GM23338 (cell line): ENCODE results near the gene SLC6A1. TPM values are rescaled to one million over a fixed set of nuclear protein-coding genes. Genes with fewer than 3 reads are reported as not detected.

Source experiments
- ATAC-seq: fragments of 200-7000 bp; cut with Tn5 transposase; 3 replicates; pipeline ENCODE4 v1.9.1; 2020
- DNase-seq: peaks from one replicate; pipeline ENCODE4 v3.0.0-alpha.2; 2015; ENCODE audit warnings: low spot score
- H2AFZ ChIP-seq: fragments of 200-600 bp; sonication (generic); 2 replicates; pipeline ENCODE4 v1.8.0; 2016; ENCODE audit warnings: antibody characterized with exemption, mild to moderate bottlenecking, moderate library complexity
- H3F3A ChIP-seq: fragments of 200-600 bp; sonication (generic); replicated peaks from 2 replicates; pipeline ENCODE4 v1.8.0; 2017; ENCODE audit warnings: antibody characterized with exemption, mixed run types, low read depth
- H3K27ac ChIP-seq: fragments of 200-600 bp; sonication (generic); 2 replicates; pipeline ENCODE4 v1.6.1; 2016; ENCODE audit warnings: low read depth
- H3K27me3 ChIP-seq: fragments of 200-600 bp; sonication (generic); 2 replicates; pipeline ENCODE4 v1.8.0; 2016; ENCODE audit warnings: mild to moderate bottlenecking, mixed run types, moderate library complexity; ENCODE audit not compliant: insufficient read depth
- H3K36me3 ChIP-seq: fragments of 200-600 bp; sonication (generic); 2 replicates; pipeline ENCODE4 v1.8.0; 2016; ENCODE audit warnings: mild to moderate bottlenecking; ENCODE audit not compliant: insufficient read depth
- H3K4me1 ChIP-seq: fragments of 200-600 bp; sonication (generic); 2 replicates; pipeline ENCODE4 v1.8.0; 2016; ENCODE audit warnings: mild to moderate bottlenecking, moderate library complexity; ENCODE audit not compliant: insufficient read depth
- H3K4me2 ChIP-seq: fragments of 200-600 bp; sonication (generic); 2 replicates; pipeline ENCODE4 v1.7.1; 2017; ENCODE audit warnings: mixed run types
- H3K4me3 ChIP-seq: fragments of 200-600 bp; sonication (generic); 2 replicates; pipeline ENCODE4 v1.6.1; 2016; ENCODE audit warnings: mixed run types
- H3K79me2 ChIP-seq: fragments of 200-600 bp; sonication (generic); replicated peaks from 2 replicates; pipeline ENCODE4 v1.8.0; 2017; ENCODE audit warnings: mild to moderate bottlenecking; ENCODE audit not compliant: insufficient read depth
- H3K9me2 ChIP-seq: fragments of 200-600 bp; sonication (generic); 2 replicates; pipeline ENCODE4 v1.8.0; 2017; ENCODE audit not compliant: insufficient read depth
- H4K20me1 ChIP-seq: fragments of 200-600 bp; sonication (generic); replicated peaks from 2 replicates; pipeline ENCODE4 v1.8.0; 2017; ENCODE audit warnings: mild to moderate bottlenecking; ENCODE audit not compliant: insufficient read depth
- H3K27ac Mint-ChIP-seq: 2 replicates; pipeline ENCODE4 v1.8.0; 2020; ENCODE audit warnings: inconsistent platforms, mild to moderate bottlenecking, moderate library complexity, mixed read lengths
- H3K27me3 Mint-ChIP-seq: 3 replicates; pipeline ENCODE4 v1.8.0; 2022; ENCODE audit warnings: low read depth, mild to moderate bottlenecking, moderate library complexity, mixed read lengths, inconsistent platforms; ENCODE audit not compliant: insufficient read depth, poor library complexity
- H3K36me3 Mint-ChIP-seq: 3 replicates; pipeline ENCODE4 v1.8.0; 2021; ENCODE audit warnings: low read depth, mild to moderate bottlenecking, inconsistent platforms, moderate library complexity, mixed read lengths
- H3K4me1 Mint-ChIP-seq: 3 replicates; pipeline ENCODE4 v1.8.0; 2020; ENCODE audit warnings: mild to moderate bottlenecking, inconsistent platforms, mixed read lengths
- H3K4me3 Mint-ChIP-seq: 3 replicates; pipeline ENCODE4 v1.8.0; 2021; ENCODE audit warnings: moderate library complexity, mild to moderate bottlenecking, inconsistent platforms, mixed read lengths
- H3K9me3 Mint-ChIP-seq: 3 replicates; pipeline ENCODE4 v1.8.0; 2020; ENCODE audit warnings: moderate library complexity, mild to moderate bottlenecking, inconsistent platforms, mixed read lengths
- CREB1 ChIP-seq: fragments of 250-450 bp; sonication (Bioruptor Pico); IDR thresholded peaks from 2 replicates; pipeline ENCODE4 v1.5.0; 2020; ENCODE audit warnings: low read depth, mild to moderate bottlenecking, moderate library complexity
- JUNB ChIP-seq: IDR thresholded peaks from one replicate; pipeline ENCODE4 v1.6.1; 2016; ENCODE audit warnings: antibody characterized with exemption; ENCODE audit not compliant: unreplicated experiment
- POLR2AphosphoS5 ChIP-seq: IDR thresholded peaks from 2 replicates; pipeline ENCODE4 v1.6.1; 2016; ENCODE audit warnings: antibody characterized with exemption, low read depth
- STAT1 ChIP-seq: IDR thresholded peaks from one replicate; pipeline ENCODE4 v1.6.1; 2016; ENCODE audit warnings: antibody characterized with exemption; ENCODE audit not compliant: unreplicated experiment
- ZNF114 ChIP-seq: fragments of 250-450 bp; sonication (Bioruptor Pico); IDR thresholded peaks from 2 replicates; pipeline ENCODE4 v1.5.0; 2020; ENCODE audit warnings: mild to moderate bottlenecking, moderate library complexity
- polyA plus RNA-seq: library from polyadenylated mRNA; unstranded; fragments of >200 nt; fragmentation: Nextera tagmentation; extraction: Ambion mirVana; gene quantifications from 2 replicates; pipeline ENCODE4 v1.2.1, GENCODE V29; 2016
- total RNA-seq: library from RNA; depleted of rRNA; stranded (reverse); fragments of >200 nt; shearing (Covaris generic); gene quantifications from 2 replicates; pipeline ENCODE4 v1.2.3, GENCODE V29; 2014
- TF ChIP-seq, protein P1 (sequence below): IDR thresholded peaks from one replicate; pipeline ENCODE4 v1.6.1; 2018; ENCODE audit warnings: antibody characterized with exemption; ENCODE audit not compliant: unreplicated experiment
- TF ChIP-seq, protein P2 (sequence below): fragments of 250-450 bp; sonication (Bioruptor Pico); IDR thresholded peaks from 2 replicates; pipeline ENCODE4 v1.5.0; 2020; ENCODE audit warnings: mild to moderate bottlenecking, moderate library complexity
- TF ChIP-seq, protein P3 (sequence below): IDR thresholded peaks from 2 replicates; pipeline ENCODE4 v1.6.1; 2016; ENCODE audit warnings: antibody characterized with exemption

Gene SLC6A1
- total and polyA plus RNA-seq, 2 experiments from 2014 or later: 0.16 to 0.28 TPM

DNA sequence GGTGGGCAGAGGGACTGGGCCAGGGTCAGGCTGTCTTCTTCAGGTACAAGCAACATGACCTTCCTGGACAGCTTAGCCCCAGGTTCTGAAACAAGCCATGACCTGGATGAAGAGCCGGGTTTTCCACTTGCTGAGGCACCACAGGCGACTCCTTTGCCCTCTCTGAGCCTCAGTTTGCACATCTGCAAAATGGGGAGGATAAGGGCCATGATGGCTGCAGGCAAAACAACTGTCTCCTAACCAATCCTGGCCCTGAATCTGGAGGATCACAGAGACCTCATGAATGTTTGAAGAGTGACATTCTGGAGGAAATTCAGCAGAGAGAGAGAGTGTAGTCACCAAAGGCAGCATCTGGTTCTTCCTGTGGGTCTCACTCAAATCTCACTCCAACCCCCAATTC is 8.0 kb downstream of the SLC6A1 start (continued):
- no peak for TF ChIP-seq STAT1
- TF ChIP-seq POLR2AphosphoS5: no peak
- no peak for TF ChIP-seq CREB1 (CRISPR knock-in tag)
- no peak for TF ChIP-seq ZNF114 (CRISPR knock-in tag)
- TF ChIP-seq, protein P1, sequence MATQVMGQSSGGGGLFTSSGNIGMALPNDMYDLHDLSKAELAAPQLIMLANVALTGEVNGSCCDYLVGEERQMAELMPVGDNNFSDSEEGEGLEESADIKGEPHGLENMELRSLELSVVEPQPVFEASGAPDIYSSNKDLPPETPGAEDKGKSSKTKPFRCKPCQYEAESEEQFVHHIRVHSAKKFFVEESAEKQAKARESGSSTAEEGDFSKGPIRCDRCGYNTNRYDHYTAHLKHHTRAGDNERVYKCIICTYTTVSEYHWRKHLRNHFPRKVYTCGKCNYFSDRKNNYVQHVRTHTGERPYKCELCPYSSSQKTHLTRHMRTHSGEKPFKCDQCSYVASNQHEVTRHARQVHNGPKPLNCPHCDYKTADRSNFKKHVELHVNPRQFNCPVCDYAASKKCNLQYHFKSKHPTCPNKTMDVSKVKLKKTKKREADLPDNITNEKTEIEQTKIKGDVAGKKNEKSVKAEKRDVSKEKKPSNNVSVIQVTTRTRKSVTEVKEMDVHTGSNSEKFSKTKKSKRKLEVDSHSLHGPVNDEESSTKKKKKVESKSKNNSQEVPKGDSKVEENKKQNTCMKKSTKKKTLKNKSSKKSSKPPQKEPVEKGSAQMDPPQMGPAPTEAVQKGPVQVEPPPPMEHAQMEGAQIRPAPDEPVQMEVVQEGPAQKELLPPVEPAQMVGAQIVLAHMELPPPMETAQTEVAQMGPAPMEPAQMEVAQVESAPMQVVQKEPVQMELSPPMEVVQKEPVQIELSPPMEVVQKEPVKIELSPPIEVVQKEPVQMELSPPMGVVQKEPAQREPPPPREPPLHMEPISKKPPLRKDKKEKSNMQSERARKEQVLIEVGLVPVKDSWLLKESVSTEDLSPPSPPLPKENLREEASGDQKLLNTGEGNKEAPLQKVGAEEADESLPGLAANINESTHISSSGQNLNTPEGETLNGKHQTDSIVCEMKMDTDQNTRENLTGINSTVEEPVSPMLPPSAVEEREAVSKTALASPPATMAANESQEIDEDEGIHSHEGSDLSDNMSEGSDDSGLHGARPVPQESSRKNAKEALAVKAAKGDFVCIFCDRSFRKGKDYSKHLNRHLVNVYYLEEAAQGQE: no peak

DNA sequence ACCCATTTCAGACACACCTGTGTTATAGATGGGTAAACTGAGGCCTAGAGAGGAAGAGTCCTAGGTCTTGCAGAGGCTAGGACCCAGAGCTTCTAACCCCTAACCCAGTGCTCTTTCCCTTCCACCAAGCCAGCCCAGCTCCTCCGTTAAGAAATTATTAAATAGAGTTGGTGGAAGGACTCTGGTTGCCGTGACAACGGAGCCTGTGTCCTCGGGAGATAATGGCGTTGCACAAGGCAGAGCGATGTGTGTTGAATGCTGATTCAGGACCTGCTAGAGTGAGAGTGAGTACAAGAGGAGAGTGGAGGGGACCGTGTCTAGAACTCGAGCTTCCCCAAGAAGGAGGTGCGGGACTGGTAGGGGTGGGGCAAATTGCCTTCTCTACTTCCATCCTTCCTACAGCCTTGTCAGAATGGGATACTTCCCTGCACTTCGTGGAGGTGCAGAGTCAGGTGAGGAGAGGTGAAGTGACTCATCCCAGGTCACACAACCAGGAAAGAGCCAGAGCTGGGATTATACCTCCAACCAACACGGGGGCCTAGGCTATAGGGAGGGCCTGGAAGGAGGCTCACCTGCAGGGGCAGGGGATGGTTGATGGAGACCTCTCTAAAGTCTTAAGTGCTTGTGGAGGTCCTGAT is 8.6 kb downstream of the SLC6A1 start:
- TF ChIP-seq ZNF114 (CRISPR knock-in tag) (no peak), STAT1 (no peak), JUNB (no peak)
- TF ChIP-seq, protein P2, sequence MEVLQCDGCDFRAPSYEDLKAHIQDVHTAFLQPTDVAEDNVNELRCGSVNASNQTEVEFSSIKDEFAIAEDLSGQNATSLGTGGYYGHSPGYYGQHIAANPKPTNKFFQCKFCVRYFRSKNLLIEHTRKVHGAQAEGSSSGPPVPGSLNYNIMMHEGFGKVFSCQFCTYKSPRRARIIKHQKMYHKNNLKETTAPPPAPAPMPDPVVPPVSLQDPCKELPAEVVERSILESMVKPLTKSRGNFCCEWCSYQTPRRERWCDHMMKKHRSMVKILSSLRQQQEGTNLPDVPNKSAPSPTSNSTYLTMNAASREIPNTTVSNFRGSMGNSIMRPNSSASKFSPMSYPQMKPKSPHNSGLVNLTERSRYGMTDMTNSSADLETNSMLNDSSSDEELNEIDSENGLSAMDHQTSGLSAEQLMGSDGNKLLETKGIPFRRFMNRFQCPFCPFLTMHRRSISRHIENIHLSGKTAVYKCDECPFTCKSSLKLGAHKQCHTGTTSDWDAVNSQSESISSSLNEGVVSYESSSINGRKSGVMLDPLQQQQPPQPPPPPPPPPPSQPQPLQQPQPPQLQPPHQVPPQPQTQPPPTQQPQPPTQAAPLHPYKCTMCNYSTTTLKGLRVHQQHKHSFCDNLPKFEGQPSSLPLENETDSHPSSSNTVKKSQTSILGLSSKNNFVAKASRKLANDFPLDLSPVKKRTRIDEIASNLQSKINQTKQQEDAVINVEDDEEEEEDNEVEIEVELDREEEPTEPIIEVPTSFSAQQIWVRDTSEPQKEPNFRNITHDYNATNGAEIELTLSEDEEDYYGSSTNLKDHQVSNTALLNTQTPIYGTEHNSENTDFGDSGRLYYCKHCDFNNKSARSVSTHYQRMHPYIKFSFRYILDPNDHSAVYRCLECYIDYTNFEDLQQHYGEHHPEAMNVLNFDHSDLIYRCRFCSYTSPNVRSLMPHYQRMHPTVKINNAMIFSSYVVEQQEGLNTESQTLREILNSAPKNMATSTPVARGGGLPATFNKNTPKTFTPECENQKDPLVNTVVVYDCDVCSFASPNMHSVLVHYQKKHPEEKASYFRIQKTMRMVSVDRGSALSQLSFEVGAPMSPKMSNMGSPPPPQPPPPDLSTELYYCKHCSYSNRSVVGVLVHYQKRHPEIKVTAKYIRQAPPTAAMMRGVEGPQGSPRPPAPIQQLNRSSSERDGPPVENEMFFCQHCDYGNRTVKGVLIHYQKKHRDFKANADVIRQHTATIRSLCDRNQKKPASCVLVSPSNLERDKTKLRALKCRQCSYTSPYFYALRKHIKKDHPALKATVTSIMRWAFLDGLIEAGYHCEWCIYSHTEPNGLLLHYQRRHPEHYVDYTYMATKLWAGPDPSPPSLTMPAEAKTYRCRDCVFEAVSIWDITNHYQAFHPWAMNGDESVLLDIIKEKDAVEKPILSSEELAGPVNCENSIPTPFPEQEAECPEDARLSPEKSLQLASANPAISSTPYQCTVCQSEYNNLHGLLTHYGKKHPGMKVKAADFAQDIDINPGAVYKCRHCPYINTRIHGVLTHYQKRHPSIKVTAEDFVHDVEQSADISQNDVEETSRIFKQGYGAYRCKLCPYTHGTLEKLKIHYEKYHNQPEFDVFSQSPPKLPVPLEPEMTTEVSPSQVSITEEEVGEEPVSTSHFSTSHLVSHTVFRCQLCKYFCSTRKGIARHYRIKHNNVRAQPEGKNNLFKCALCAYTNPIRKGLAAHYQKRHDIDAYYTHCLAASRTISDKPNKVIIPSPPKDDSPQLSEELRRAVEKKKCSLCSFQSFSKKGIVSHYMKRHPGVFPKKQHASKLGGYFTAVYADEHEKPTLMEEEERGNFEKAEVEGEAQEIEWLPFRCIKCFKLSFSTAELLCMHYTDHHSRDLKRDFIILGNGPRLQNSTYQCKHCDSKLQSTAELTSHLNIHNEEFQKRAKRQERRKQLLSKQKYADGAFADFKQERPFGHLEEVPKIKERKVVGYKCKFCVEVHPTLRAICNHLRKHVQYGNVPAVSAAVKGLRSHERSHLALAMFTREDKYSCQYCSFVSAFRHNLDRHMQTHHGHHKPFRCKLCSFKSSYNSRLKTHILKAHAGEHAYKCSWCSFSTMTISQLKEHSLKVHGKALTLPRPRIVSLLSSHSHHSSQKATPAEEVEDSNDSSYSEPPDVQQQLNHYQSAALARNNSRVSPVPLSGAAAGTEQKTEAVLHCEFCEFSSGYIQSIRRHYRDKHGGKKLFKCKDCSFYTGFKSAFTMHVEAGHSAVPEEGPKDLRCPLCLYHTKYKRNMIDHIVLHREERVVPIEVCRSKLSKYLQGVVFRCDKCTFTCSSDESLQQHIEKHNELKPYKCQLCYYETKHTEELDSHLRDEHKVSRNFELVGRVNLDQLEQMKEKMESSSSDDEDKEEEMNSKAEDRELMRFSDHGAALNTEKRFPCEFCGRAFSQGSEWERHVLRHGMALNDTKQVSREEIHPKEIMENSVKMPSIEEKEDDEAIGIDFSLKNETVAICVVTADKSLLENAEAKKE: no peak
- TF ChIP-seq, protein P3, sequence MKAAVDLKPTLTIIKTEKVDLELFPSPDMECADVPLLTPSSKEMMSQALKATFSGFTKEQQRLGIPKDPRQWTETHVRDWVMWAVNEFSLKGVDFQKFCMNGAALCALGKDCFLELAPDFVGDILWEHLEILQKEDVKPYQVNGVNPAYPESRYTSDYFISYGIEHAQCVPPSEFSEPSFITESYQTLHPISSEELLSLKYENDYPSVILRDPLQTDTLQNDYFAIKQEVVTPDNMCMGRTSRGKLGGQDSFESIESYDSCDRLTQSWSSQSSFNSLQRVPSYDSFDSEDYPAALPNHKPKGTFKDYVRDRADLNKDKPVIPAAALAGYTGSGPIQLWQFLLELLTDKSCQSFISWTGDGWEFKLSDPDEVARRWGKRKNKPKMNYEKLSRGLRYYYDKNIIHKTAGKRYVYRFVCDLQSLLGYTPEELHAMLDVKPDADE: no peak
- no peak overlapping the region for H3K27ac ChIP-seq
- H3K4me3 ChIP-seq: no peak overlapping the region
- no peaks in the 10 kb centered on the region for H3K36me3 ChIP-seq
- no peaks in the 10 kb centered on the region for H3K36me3 Mint-ChIP-seq
- no peak overlapping the region for H3K4me3 Mint-ChIP-seq
- 0 out of 2 replicates have a peak, but pooled peaks cover 4% of the 10 kb centered on the region for H3K4me1 ChIP-seq
- no peaks in the 10 kb centered on the region for H3K9me3 Mint-ChIP-seq
- H2AFZ ChIP-seq: no peak overlapping the region
- H3K27me3 Mint-ChIP-seq: peaks cover 1% of the 10 kb centered on the region
- H4K20me1 ChIP-seq: no peaks in the 10 kb centered on the region
- no peak overlapping the region for H3K27ac Mint-ChIP-seq
- peaks cover 6% of the 10 kb centered on the region for H3K4me1 Mint-ChIP-seq
- H3K79me2 ChIP-seq: no peaks in the 10 kb centered on the region
- H3K4me2 ChIP-seq: no peak overlapping the region
- ATAC-seq (no peak), DNase-seq (peak; percentile 36)
- no peaks in the 10 kb centered on the region for H3K9me2 ChIP-seq
- H3F3A ChIP-seq: no peaks in the 10 kb centered on the region
- H3K27me3 ChIP-seq: peaks cover 3% of the 10 kb centered on the region; the same call in 1 of the 2 replicates
